HG02943 (cell line): ENCODE results near the gene AIP.

Experiments
- ATAC-seq: cut with Tn5 transposase; IDR thresholded peaks from one replicate; pipeline ENCODE4 v1.9.1; 2021; ENCODE audit warnings: mild to moderate bottlenecking, low read depth, moderate library complexity; ENCODE audit not compliant: unreplicated experiment

Gene AIP

DNA sequence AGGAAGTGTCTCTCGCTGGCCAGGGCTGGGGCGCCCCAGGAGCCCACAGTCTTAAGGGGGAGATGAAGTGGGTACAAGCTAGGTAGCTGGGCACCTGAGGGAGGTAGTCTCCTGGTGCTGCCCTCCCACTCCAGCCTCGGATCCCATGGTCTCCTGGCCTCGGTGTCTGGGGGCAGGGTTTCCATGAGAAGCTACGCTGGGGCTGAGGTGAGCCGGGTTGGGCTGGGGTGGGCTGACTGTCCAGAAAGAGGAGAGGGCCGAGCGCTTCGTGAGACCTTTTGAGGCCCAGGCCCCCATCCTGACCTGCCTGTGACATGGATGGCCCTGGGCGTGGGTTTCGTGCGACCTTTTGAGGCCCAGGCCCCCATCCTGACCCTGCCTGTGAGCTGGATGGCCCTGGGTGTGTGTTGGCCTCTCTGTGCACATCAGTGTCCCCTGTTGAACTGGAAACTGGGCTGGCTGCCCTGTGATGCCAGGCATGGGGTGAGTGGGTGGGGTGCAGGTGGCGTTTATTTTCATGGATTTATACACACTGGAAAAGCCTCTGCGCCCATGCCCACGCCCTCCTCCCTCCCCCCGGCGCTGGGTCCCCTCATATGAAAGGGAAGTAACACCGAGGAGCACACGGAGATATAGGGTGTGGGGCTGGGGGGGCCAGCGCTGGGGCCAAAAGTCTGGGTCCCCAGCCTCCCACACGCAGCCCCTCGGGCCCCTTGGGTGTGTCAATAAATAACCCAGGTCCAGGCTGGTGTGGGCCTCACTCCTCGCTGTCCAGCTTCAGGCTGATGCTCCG is 8.6 kb downstream of the AIP start:
- no peak for ATAC-seq

DNA sequence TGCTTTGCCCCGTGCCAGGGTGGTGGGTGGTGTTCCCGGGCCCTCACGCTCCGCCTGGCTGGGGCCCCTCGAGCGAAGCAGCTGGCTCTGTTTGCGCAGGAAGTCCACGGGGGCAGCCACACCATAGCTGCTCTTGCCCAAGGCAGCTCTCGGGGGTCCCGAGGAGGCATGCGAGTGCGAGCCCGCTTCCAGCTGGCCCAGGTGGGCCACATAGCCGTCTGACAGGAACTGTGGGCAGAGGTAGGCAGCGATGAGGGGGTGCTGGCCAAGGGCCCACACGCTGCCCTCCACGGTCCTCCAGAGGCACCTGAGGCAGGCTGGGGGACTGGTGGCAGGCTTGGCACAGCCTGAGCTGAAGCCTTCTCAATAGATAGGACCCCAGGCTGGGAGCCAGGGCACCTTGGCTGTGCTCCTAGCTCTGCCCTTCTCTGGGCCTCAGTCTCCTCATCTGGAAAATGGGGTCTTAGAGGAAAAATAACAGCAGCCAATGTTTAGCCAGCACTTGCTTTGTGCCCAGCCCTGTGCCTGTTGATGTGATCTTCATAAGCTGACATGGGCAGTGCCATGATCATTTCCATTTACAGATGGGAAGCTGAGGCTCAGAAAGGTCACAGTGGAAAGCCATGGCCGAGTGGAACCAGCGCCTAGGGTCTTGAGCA is 9.4 kb downstream of the AIP start:
- no peak for ATAC-seq

DNA sequence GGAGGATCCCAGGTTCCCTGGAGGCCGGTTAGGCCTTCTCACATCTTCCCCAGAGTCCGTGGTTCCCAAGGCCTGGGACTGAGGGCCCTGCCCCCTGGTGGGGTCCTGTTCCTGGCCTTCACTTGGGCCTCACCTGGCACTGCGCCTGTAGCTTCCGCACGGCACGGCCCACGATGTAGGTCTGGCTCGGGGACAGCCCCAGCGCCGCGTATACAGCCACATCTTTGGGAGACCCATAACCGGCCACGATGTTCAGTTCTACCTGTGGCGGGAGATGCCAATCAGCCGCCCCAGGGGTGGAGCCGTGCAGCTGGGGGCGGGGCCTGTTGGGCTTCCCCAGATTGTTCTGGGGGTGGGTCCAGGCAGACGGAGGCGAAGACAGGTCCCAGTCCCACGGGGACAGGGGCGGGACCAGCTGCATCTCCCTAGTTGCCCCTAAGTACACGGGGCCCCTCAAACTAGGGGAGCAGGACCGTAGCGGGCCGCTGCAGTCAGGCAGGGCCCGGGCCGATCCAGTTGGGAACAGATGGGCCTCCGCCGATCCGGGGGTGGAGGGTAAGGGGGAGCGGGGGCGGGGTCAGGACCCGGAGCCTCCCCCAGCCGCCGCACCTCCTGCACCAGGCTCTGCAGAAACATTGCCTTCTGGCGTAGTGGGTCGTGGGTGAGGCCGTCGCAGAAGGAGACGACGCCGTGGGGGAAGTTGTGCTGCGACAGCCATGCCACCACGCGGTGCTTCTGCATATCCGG is 10.1 kb downstream of the AIP start:
- ATAC-seq: no peak

DNA sequence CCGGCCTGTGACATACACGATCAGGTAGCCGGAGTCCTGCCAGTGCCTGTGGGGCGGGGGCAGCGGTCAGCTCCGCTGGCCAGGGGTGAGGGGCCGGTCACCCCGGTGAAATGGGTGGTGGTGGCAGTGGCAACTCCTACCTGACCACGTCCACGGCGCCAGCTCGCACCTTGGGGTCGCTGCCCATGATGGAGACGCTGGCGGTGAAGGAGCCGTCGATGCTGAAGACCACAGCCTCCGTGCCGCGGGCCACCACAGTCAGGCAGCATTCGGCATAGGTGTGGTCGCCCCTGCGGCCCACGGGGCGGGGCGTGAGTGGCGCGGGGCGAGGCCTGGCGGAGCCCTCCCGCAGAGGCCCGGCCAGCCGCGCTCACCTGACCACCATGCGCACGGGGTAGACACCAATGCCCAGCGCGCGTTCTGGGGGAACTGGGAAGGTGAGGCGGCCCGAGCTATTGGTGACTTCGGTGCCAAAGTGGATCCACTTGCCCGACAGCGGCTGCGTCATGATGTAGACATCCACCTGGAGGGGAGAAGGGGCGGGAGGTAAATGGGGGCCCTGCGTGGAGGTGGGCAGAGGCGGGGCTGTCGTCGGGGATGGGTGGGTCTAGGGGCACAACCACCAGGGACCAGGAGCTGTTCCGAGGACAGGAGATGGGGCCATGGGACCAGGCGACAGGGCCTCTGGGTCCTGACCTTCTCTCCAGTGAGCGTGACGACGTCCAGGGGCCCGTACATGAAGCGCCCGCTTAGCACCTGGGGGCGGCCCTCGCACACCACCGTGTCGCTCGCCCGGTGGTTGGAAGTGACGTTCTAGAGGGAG is 10.9 kb downstream of the AIP start:
- no peak for ATAC-seq

DNA sequence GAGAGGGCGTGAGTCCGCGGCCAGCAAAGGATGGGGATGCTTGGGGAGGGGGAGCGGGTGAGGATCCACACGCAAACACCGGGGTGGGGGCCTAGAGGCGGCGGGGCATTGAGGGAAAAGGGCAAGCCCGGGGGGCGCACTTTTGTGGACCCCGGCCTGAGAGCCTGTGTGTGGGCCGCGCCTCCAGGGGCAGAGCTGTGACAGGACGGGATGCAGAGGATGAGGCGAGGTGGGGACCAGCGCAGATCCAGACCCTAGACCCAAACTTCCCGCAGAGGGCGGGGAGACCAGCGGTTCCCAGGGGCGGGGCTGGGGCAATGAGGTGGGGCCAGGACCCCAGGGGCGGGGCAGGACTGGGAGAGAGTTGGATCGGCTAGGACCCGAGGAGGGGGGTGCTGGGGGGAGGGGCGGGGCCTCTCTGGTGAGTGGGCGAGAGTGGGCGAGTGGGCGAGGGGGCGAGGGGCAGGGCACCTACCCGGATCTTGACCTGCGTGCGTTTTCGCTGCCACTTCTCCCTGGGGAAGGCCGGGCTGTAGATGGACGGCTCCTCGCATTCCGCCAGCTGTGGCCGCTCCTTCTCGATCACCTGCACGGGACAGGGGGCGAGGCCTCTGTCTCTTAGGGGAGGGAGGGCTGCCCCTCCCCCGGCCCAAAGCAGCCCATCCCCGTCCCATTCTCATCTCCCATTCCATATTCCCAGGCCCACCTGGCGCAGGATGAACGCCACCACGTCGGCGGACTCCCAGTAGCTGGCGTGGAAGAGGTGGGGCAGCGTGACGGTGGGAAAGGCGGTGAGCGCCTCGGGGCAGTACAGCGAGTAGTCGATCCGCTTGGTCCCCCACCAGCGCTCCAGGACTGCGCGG is 11.8 kb downstream of the AIP start:
- ATAC-seq: no peak

DNA sequence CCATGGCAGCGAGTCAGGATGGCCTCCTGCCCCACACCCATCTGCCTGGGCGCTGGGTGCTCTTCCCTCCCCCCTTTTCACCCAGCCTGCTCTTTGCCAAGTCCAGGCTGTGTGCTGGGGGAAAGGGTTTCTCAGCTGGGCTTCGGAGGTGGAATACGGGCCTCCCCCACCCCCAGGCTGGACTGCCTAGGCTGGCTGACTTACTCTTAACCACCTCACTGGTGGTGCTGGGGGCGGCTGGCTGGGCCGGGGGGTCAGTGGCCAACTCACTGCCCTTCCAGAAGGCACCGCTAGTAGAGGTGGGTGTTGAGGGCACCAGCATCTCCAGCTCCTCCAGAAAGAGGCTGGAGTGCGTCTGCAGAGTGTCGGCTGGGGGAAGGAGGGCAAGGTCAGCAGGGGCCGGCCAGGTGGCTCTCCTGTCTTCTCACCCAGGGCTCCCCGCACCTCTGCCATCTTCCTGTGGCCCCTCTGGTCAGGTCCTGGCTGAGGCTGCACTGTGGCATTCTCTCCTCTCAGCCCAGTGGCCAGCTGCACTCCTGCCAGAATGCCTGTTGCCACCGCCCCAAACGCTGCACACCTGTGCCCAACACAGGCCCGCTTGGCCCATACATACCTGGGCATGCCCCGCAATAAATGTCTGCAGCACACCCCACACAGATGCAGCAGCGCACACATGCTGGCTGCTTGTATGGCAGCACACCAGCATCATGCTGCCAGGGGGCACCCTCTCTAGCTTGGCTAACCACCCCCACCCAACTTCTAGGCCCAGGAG is 12.6 kb downstream of the AIP start:
- ATAC-seq: no peak

DNA sequence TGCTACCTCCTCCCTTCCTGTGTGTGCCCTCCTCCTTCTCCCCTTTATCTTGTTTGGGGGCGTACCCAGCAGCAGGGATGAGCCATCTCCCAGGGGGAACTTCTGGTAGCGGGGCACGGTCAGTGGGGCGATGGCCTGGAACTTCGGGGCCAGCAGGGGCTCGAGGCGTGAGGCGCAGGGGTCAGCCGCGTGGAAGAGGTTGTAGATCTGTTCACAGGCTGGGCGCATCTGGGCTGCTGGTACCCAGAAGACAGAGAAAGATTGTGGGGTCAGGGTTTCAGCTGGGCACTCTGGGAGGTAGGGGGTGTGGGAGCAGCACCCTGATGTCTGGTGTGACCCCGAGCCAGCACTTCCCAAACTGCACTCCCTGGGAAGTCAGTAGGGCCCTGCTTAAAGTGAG is 13.3 kb downstream of the AIP start:
- no peak for ATAC-seq

DNA sequence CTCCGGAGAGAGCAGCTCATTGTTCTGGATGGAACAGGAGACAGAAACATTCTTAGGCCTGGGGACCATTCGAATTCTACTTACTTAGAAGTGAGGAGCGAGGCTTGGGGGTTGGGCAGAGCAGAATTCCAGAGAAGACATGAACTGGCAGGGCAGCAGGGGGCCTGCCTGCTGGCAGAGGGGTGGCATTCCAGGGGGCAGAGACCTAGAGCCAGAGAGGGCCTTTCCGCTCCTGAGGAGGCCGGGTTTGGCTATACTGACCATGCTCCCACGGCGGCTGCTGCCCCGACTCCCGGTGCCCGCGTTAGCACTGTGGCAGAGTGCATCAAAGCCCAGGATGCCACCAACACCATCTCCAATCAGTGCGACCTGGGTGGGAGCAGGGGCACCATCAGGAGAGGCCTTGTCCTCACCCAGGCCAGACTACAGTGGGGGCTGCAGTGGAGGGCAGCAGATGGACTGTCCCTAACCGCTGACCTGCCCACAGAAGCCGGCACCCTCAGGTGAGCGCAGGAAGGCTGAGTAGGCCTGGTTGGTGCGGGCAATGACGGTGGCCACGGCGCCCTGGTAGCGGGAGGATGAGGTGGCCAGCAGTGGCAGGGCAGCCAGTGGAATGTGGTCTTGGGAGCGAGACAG is 14.9 kb downstream of the AIP start:
- no peak for ATAC-seq

DNA sequence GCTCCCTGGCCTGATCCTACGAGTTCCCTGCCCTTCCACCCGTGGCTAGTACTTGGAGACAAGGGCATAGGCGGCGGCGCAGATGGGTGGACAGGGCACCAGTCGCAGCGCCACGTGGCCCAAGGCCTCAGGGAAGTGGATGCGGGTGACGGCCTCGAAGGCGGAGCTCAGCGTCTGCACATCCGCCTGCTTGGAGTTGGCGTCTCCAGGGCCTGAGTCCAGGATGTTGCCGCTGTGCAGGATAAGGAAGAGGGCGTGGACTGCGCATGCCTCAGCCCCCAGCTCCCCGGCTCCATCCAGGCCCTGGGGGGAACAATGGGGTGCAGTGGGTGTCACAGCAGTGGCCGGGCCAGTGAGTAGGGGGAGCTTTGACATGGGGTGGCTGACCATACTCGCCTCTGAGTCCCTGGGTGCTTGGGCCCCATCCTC is 15.7 kb downstream of the AIP start:
- ATAC-seq: no peak

DNA sequence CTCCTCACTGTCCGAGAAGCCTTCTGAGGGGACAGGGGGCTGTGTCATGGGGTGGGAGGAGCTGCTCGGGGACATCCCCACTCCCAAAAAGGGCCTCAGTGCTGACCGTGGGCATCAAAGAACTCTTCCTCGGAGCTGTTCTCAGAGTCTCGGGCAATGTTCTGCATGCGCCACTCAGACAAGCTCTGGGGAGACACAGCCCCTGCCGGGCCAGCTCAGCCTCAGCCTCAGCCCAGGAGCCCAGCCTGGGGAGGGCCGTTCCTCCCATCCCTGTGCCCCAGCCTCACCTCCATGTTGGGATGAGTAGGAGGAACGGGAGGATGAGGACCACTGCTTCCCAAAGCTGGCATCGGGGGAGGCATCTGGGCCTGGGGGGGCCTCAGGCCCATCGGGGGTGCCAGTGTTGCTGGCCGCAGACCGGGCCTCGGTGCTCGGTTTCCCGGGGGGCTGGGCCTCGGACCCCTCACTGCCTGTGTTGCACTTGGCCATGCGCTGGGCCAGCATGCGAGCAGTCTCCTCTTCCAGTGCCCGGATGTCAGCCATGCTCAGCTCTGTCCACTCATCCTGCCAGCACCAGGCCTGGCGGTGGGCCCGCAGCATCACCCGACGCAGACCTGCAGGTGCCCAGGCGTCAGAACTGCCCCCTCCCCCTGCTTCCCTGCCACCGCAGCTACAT is 17.1 kb downstream of the AIP start:
- no peak for ATAC-seq

DNA sequence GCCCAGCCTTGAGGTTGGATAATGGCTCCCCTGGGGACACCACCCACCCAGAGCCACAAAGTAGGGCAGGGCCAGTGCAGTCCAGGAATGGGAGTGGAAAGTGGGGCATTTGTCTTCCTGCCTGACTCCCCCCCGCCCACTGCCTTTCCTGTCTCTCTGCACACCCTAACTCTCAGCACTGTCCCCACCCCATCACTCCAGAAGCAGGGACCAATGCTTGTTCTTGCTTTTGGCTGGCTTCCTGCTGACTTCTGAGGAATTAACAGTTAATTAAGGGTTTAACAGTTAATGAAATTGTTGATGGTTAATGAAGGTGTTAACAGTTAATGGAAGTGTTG is 17.6 kb downstream of the AIP start:
- ATAC-seq: no peak

DNA sequence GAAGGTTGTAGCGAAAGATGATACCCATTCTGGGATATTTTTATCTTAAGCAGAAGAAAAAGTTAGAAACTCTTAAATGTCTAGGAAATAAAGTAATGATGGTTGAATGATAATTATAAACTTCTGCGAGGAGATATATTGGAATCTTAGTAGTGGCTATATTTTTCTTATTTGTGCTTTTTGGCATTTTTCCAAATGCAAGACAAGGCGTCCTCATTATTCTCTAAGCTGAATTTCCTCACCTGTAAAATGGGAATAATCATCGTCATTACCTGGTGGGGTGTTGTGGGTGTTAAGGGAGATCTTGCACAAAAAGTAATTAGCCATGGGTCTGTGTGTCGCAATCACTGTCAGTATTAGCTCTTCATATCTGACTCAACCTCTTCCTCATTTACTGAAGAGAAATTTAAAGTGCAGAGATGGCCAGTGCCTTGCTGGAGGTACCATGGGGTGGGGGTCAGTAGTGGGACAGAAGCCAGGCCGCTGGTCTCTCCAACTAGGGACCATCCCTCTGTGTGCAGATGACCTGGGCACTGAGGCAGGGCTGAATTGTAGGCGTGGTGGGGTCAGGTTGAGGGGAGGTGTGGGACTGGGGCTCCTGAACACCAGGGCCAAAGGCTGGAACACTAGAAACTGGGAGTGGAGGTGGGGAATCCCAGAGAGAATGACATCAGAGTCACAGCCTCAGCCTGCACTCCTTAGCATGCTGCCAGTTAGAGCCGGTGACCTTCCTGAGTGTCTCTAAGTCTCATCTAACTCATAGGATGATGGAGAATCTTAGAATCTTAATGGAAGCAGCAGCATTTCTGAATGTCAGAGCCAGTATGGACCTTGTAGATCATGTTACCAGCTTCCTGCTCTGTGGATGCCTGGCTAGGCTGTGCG is 18.2 kb downstream of the AIP start:
- no peak for ATAC-seq

DNA sequence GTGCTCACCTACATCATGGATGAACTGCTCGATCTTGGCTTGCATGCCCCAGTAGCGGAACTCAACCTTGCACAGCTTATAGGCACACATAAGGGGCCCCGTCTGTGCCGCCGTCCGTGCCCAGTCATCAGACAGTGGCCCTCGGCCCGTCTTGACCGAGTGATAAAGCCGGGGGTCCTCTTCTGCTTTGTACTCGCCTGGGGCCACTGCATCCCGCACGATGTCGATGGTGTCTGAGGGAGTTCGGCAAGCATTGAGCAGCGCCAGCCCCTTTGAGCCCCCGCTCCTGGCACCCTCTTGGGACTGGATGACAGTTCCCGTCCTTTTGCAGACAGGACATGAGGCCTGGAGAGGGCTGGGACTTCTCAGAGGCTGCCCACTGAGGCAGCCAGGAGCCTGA is 19.0 kb downstream of the AIP start:
- ATAC-seq: no peak

DNA sequence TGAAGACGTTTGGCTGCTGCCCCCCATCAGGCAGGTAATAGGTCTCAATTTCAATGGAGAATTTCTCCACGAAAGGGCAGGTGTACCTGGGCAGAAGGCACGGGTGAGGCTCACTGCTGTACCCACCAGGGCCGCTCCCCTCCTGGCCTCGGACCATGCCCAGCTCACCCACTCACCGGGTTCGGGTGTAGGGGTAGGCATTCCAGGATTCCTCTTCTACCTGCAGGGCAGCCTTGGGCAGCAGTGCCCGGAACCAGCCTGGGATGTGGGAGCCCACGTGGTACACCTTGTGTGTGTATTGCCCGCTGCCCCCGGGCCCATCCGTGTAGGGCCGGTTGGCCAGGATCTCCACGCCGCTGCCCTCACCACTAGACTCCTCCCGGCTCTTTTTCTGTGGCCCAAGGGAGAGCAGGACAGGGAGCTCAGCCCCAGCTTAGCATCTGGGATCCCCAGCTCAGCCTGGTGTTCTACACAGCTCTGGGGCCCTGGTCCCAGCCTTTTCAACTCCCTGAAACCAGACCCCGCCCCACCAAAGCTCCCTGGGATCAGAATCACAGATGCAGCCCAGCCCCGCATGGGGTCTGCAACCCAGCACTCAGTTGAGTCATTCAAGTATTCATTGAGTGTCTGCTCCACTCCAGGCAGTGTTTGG is 19.6 kb downstream of the AIP start:
- no peak for ATAC-seq

DNA sequence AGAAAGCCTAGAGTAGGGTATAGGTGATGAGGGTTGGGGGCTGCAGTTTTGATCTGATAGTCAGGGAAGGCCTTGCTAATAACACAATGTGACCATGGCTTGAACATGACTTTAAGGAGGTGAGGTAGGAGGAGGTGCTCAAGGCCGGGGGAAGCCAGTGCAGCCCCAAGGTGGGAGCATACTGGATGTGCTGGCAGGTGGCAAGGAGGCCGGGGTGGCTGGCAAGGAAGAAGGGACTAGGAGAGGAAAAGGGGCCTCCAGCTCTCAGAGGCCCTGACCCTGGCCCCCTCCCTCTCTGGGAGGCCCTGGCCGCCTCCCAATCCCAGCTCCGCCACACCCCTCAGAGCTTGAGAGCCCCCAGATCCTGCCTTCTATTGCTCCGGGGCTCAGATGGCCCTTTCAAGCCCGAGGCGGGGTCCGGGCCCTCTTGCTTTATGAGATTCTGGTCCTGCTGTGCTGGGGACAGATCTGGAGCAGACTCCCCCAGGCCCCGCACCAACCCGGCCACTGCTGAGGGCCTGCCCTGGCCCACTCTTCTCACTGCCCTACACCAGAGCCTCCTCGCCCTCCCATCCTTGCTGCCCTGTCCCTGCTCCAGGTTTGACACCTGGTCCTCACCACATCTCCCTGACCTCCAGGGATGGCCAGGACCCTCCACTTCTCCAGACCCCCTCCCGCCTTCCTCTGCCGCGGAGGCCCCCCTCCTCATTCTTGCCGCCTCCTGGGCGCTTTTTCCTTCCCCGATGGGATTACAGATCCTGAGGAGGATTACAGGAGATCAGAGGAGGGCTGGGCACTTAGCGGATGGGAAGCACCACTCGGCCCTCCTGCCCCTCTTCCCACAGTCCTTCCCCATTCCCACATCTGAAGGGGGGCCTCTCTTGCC is 20.5 kb downstream of the AIP start:
- ATAC-seq: no peak
